A549 (cell line): ENCODE measurements around the gene H1-8. TPM values are rescaled to one million over a fixed set of nuclear protein-coding genes. Genes with fewer than 3 reads are reported as not detected.

Experiments
- ATAC-seq, 2 experiments: fragments of 200-7000 bp in 1 of 2; fragments of >200 bp in 1 of 2; cut with Nextera tagmentation in 1 of 2; cut with Tn5 transposase in 1 of 2; 3 replicates each; pipeline versions ENCODE4 v1.8.0 to v1.9.1; 2018 to 2020; ENCODE audit warnings: mild to moderate bottlenecking in 1 of 2, moderate library complexity in 1 of 2
- CTCF ChIA-PET: fragments of 300-600 bp; sonication (Branson Sonifier 250); formaldehyde crosslinking; extraction: SDS; loops from one replicate; lab custom pipeline; 2021; ENCODE audit warnings: antibody characterized with exemption, inconsistent platforms; lab: Yijun Ruan, JAX
- POLR2A ChIA-PET: fragments of 350-600 bp; formaldehyde crosslinking; extraction: SDS; loops from one replicate; lab custom pipeline; 2021; ENCODE audit warnings: antibody characterized with exemption, inconsistent platforms; lab: Yijun Ruan, JAX
- DNase-seq, 2 experiments: peaks; one replicate each; pipeline versions ENCODE4 v3.0.0 to v3.0.0-alpha.2; 2011 to 2016; ENCODE audit warnings: low read depth in 1 of 2, low spot score in 1 of 2
- FAIRE-seq: peaks from 2 replicates; lab custom pipeline; 2011; peaks lifted over from hg19 to GRCh38; lab: Jason Lieb, UNC
- H3K27ac ChIP-seq, 2 experiments: fragments of >200 bp; sonication (Bioruptor Twin); formaldehyde crosslinking; 3 replicates each; pipeline ENCODE4 v1.5.1; 2016 to 2017
- H3K4me1 ChIP-seq: fragments of >200 bp; sonication (Bioruptor Twin); formaldehyde crosslinking; 3 replicates; pipeline ENCODE4 v1.6.1; 2016
- H3K4me2 ChIP-seq: fragments of >200 bp; sonication (Bioruptor Twin); formaldehyde crosslinking; 3 replicates; pipeline ENCODE4 v1.6.1; 2016
- H3K4me3 ChIP-seq: fragments of >200 bp; sonication (Bioruptor Twin); formaldehyde crosslinking; 3 replicates; pipeline ENCODE4 v1.5.1; 2016
- H3K9me3 ChIP-seq: fragments of >200 bp; sonication (Bioruptor Twin); formaldehyde crosslinking; 3 replicates; pipeline ENCODE4 v1.6.1; 2016
- CBX2 ChIP-seq: fragments of 200-600 bp; sonication (generic); IDR thresholded peaks from 2 replicates; pipeline ENCODE4 v1.6.1; 2016; ENCODE audit warnings: low read depth, mild to moderate bottlenecking, borderline replicate concordance
- CBX8 ChIP-seq: fragments of 200-600 bp; sonication (generic); IDR thresholded peaks from 2 replicates; pipeline ENCODE4 v1.6.1; 2016
- EHMT2 ChIP-seq: fragments of 200-600 bp; sonication (generic); IDR thresholded peaks from 2 replicates; pipeline ENCODE4 v1.6.1; 2016; ENCODE audit warnings: antibody characterized with exemption, low read depth, mild to moderate bottlenecking, moderate library complexity
- EP300 ChIP-seq, 2 experiments: fragments of >200 bp; sonication (Bioruptor Twin); formaldehyde crosslinking; IDR thresholded peaks; 2 replicates in 1 of 2; 3 replicates in 1 of 2; pipeline ENCODE4 v1.6.1; 2016 to 2017
- ESRRA ChIP-seq: fragments of 150-350 bp; IDR thresholded peaks from 2 replicates; pipeline ENCODE4 v1.6.1; 2014; ENCODE audit warnings: mild to moderate bottlenecking, low read length, borderline replicate concordance
- FOXS1 ChIP-seq: fragments of 250-450 bp; sonication (Bioruptor Pico); IDR thresholded peaks from 2 replicates; pipeline ENCODE4 v1.5.0; 2020; ENCODE audit warnings: mild to moderate bottlenecking, moderate library complexity
- GATA3 ChIP-seq: IDR thresholded peaks from 2 replicates; pipeline ENCODE4 v1.6.1; 2012; ENCODE audit warnings: borderline replicate concordance
- HDAC2 ChIP-seq: fragments of 200-600 bp; sonication (generic); IDR thresholded peaks from 2 replicates; pipeline ENCODE4 v1.6.1; 2016
- HEYL ChIP-seq: fragments of 250-450 bp; sonication (Bioruptor Pico); IDR thresholded peaks from 2 replicates; pipeline ENCODE4 v1.8.0; 2021; ENCODE audit warnings: mild to moderate bottlenecking, moderate library complexity
- HOXA7 ChIP-seq: fragments of 250-450 bp; sonication (Bioruptor Pico); IDR thresholded peaks from 2 replicates; pipeline ENCODE4 v1.5.0; 2020; ENCODE audit warnings: mild to moderate bottlenecking, moderate library complexity
- JUNB ChIP-seq: fragments of >200 bp; sonication (Bioruptor Twin); formaldehyde crosslinking; IDR thresholded peaks from 2 replicates; pipeline ENCODE4 v1.6.1; 2016
- KDM1A ChIP-seq: fragments of 200-600 bp; sonication (generic); IDR thresholded peaks from 2 replicates; pipeline ENCODE4 v1.6.1; 2016; ENCODE audit warnings: low read depth, mild to moderate bottlenecking
- KDM5A ChIP-seq: fragments of 200-600 bp; sonication (generic); IDR thresholded peaks from 2 replicates; pipeline ENCODE4 v1.6.1; 2016; ENCODE audit warnings: antibody characterized with exemption, mild to moderate bottlenecking
- NFE2L2 ChIP-seq: fragments of 150-350 bp; conservative IDR thresholded peaks from 2 replicates; pipeline ENCODE4 v1.6.1; 2014; ENCODE audit warnings: low read length
- NPAS2 ChIP-seq: fragments of 250-450 bp; sonication (Bioruptor Pico); IDR thresholded peaks from 2 replicates; pipeline ENCODE4 v1.8.0; 2022; ENCODE audit warnings: mild to moderate bottlenecking, moderate library complexity, borderline replicate concordance
- NR3C1 ChIP-seq: fragments of >200 bp; sonication (Bioruptor Twin); formaldehyde crosslinking; IDR thresholded peaks from 3 replicates; pipeline ENCODE4 v1.6.1; 2017
- POLR2AphosphoS2 ChIP-seq: conservative IDR thresholded peaks from 2 replicates; pipeline ENCODE4 v1.6.1; 2012; ENCODE audit warnings: low read length, improper control_type of control experiment, inconsistent platforms
- RCOR1 ChIP-seq: fragments of 150-350 bp; IDR thresholded peaks from 2 replicates; pipeline ENCODE4 v1.6.1; 2014; ENCODE audit warnings: antibody characterized with exemption, low read length, low read depth
- RNF2 ChIP-seq: fragments of 200-600 bp; sonication (generic); IDR thresholded peaks from 2 replicates; pipeline ENCODE4 v1.6.1; 2016; ENCODE audit warnings: low read depth, mild to moderate bottlenecking, antibody characterized with exemption, moderate library complexity, borderline replicate concordance
- SMC3 ChIP-seq: fragments of >200 bp; sonication (Bioruptor Twin); formaldehyde crosslinking; IDR thresholded peaks from 3 replicates; pipeline ENCODE4 v1.6.1; 2018; ENCODE audit warnings: inconsistent platforms
- ZC3H11A ChIP-seq: fragments of 450-650 bp; IDR thresholded peaks from 2 replicates; pipeline ENCODE4 v1.6.1; 2014; ENCODE audit warnings: antibody characterized with exemption, mild to moderate bottlenecking
- ZFP36 ChIP-seq: fragments of 450-650 bp; IDR thresholded peaks from 2 replicates; pipeline ENCODE4 v1.6.1; 2014; ENCODE audit warnings: borderline replicate concordance; ENCODE audit not compliant: partially characterized antibody
- ZNF302 ChIP-seq: fragments of 250-450 bp; sonication (Bioruptor Pico); IDR thresholded peaks from 2 replicates; pipeline ENCODE4 v1.9.0; 2021; ENCODE audit warnings: inconsistent platforms, mild to moderate bottlenecking, moderate library complexity
- WGBS: methylation state at CpG from one replicate; pipeline ENCODE4 v1.1.6; 2017; ENCODE audit errors: missing lambda C conversion rate; 5-methylcytosine and 5-hydroxymethylcytosine counted together
- polyA plus RNA-seq, 4 experiments: library from polyadenylated mRNA; depleted of rRNA in 3 of 4; stranded (reverse); fragments of >200 nt; fragmentation: RNase III in 1 of 4; extraction: RNeasy Plus Mini Kit Qiagen cat#74134 plus additional on column Dnase treatment in 1 of 4; gene quantifications; 2 replicates in 3 of 4; 3 replicates in 1 of 4; pipeline ENCODE4 v1.2.3, GENCODE V29; 2011 to 2017
- TF ChIP-seq, protein P1 (sequence below): fragments of 450-650 bp; IDR thresholded peaks from 2 replicates; pipeline ENCODE4 v1.6.1; 2014; ENCODE audit warnings: antibody characterized with exemption
- TF ChIP-seq, protein P2 (sequence below): fragments of 250-450 bp; sonication (Bioruptor Pico); IDR thresholded peaks from 2 replicates; pipeline ENCODE4 v1.5.0; 2021; ENCODE audit warnings: mild to moderate bottlenecking, moderate library complexity, borderline replicate concordance

H1-8 gene
- polyA plus RNA-seq, 2 of the 4 experiments (the other 2 are of a cell fraction) = not detected

DNA sequence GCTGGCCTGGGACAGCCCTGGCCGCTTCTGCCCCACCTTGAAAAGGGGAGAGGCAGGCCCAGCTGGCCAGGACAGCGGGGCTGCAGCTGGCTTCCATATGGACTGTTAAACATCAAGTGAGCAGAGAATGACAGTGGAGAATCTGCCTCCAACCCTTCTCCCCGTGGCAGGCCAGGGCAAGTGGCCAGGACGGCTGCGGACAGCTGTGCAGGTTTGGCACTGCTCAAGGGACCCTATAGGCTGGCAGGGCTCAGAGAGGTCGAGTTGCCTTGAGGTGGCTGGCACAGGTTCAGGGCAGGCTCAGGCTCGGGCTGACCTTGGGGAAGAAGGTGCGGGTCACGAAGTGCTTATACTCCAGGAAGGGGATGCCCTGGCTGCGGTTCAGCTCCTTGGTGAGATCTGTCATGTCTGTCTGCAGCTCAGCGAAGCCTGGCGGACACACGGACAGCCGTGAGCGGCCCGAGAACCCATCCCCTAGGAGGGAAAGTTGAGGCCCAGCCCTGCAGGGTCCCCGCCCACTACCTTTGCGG is 24.3 kb downstream of the H1-8 start:
- no peak for TF ChIP-seq KDM1A
- TF ChIP-seq ESRRA = no peak
- no peak for TF ChIP-seq EHMT2
- TF ChIP-seq HOXA7 (CRISPR knock-in tag) = no peak
- no peak for TF ChIP-seq FOXS1 (CRISPR knock-in tag)
- no peak for TF ChIP-seq RCOR1
- no peak for TF ChIP-seq CBX8
- TF ChIP-seq GATA3 = no peak
- no peak for TF ChIP-seq EP300 (IDR thresholded peaks at IDR 0.05)
- no peak for TF ChIP-seq JUNB
- TF ChIP-seq POLR2AphosphoS2 = no peak
- Histone ChIP-seq H3K4me2 (no peak overlapping the region), H3K4me3 (no peak overlapping the region), H3K4me1 (no peaks in the 10 kb centered on the region), H3K27ac (no peak overlapping the region), H3K9me3 (no peaks in the 10 kb centered on the region)
- ATAC-seq (no peak), DNase-seq (no peak), FAIRE-seq (no peak)
- 89% methylated on average over 15 of the region's 18 CpGs for WGBS
- ChIA-PET CTCF (interaction anchor here (0.8 to 2.0 kb wide), 5 partner anchors 9 to 77 kb away, joined by 3 to 6 read pairs (median 3); no protein-coding TSS in a partner anchor), POLR2A (no interaction called here)

DNA sequence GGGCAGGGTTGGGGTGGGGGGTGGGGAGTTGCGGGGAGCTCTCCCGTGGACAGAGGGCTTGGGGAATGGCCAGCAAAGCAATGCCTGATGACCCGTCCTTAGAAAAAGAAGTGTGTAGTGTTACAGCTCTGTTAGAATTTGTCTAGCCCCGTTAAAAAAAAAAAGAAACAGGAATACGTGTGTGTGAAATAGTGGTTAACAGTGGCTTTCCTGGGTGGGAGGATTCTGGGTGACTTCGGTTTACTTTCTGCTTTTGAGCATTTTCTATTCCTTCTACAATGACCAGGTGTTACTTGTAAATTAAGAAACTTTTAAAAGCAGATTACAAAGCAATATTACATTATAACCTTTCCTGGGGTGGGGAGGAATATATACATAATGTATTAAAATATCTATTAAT is 25.0 kb downstream of the H1-8 start:
- Histone ChIP-seq H3K27ac (no peak overlapping the region), H3K4me2 (no peak overlapping the region), H3K4me3 (no peak overlapping the region), H3K9me3 (no peaks in the 10 kb centered on the region)
- CTCF ChIA-PET = interaction anchor here (0.8 kb wide), 1 partner anchor 9 kb away, joined by 3 read pairs; no protein-coding TSS in a partner anchor
- FAIRE-seq (no peak), DNase-seq (no peak), ATAC-seq (no peak)
- POLR2A ChIA-PET = no interaction called here
- TF ChIP-seq RNF2 (no peak), RCOR1 (no peak), HOXA7 (CRISPR knock-in tag) (no peak), CBX2 (no peak), KDM5A (no peak), EHMT2 (no peak), ZC3H11A (no peak), POLR2AphosphoS2 (no peak), NPAS2 (CRISPR knock-in tag) (no peak), NR3C1 (no peak), SMC3 (no peak), ZNF302 (CRISPR knock-in tag) (no peak), ZFP36 (no peak), HEYL (CRISPR knock-in tag) (no peak), HDAC2 (no peak), ESRRA (no peak), NFE2L2 (no peak)
- TF ChIP-seq, protein P1, sequence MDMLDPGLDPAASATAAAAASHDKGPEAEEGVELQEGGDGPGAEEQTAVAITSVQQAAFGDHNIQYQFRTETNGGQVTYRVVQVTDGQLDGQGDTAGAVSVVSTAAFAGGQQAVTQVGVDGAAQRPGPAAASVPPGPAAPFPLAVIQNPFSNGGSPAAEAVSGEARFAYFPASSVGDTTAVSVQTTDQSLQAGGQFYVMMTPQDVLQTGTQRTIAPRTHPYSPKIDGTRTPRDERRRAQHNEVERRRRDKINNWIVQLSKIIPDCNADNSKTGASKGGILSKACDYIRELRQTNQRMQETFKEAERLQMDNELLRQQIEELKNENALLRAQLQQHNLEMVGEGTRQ = no peak
- TF ChIP-seq, protein P2, sequence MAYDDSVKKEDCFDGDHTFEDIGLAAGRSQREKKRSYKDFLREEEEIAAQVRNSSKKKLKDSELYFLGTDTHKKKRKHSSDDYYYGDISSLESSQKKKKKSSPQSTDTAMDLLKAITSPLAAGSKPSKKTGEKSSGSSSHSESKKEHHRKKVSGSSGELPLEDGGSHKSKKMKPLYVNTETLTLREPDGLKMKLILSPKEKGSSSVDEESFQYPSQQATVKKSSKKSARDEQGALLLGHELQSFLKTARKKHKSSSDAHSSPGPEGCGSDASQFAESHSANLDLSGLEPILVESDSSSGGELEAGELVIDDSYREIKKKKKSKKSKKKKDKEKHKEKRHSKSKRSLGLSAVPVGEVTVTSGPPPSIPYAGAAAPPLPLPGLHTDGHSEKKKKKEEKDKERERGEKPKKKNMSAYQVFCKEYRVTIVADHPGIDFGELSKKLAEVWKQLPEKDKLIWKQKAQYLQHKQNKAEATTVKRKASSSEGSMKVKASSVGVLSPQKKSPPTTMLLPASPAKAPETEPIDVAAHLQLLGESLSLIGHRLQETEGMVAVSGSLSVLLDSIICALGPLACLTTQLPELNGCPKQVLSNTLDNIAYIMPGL (CRISPR knock-in tag) = no peak
- TF ChIP-seq, all 56 proteins: peak for 0
- H3K4me1 ChIP-seq = no peaks in the 10 kb centered on the region
- WGBS = 80% methylated on average over 4 of the region's 6 CpGs
